CD4-positive, alpha-beta T cell treated with Interleukin-12 subunit alpha and Interleukin-12 subunit beta, for 1 hour (primary cell): ENCODE results near the gene FOXP1.

Experiments used
- DNase-seq: peaks from one replicate; pipeline ENCODE4 v3.0.0-alpha.2; 2020

FOXP1 gene

DNA sequence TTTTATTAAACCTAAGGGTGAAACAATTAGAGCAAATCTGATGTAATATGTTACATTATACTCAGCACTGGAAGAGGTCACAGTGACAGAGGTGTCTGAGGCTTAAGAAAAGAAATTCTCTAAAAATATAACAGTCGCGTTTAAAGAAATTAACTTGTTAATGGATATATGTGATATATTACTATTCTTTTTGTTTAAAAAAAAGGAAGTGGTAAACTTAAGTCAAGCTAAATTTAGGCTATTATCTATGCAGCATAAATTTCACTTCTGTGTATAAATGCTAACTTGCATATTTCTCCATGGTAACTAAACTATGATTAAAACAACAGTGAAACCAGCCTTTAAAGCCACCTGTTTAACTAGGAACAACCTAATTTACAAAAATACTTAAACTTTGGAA is 191.3 kb downstream of the FOXP1 start:
- peak; percentile 30 for DNase-seq

GRCh38 chr3:71391361-71391760 is 192.2 kb downstream of the FOXP1 start:
- no peak for DNase-seq

DNA sequence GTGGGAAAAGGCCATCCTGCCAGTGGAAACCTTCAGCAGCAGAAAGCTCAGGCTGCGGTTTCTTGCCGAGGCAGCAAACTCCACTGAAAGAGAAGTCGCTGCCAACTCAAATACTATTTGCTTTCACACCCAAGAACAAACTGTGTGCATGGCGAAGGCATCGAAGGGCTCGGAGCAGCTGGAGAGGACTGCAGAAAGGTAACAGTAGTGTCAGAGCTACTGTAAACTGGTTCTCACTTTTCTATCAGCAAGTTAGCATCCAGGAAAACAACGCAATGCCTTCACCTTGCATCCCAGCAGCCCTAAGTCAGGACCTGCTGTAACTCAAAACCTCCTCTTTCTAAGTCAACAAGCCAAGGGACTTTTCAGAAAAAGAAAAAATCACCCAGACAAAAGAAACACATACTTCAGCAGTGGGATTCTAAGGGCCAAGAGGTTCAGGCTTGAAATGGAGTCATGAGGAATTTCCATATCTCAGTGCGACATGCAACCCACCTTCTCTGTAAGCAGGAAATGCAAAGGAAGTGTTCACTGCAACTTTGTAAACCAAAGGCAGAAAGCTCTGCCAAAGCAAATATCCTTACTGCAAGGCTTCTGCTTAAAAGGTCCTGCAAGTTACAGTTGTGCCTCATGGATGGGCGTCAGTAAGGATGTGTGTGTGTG is 193.5 kb downstream of the FOXP1 start:
- DNase-seq: peak; percentile 32

- no peak for DNase-seq
Measured at GRCh38 chr3:71389191-71389590, 194.3 kb downstream of the FOXP1 start.

- DNase-seq: no peak
Measured at GRCh38 chr3:71388535-71389120, 194.9 kb downstream of the FOXP1 start.

- DNase-seq: no peak
Measured at GRCh38 chr3:71387586-71387985, 195.9 kb downstream of the FOXP1 start.

DNA sequence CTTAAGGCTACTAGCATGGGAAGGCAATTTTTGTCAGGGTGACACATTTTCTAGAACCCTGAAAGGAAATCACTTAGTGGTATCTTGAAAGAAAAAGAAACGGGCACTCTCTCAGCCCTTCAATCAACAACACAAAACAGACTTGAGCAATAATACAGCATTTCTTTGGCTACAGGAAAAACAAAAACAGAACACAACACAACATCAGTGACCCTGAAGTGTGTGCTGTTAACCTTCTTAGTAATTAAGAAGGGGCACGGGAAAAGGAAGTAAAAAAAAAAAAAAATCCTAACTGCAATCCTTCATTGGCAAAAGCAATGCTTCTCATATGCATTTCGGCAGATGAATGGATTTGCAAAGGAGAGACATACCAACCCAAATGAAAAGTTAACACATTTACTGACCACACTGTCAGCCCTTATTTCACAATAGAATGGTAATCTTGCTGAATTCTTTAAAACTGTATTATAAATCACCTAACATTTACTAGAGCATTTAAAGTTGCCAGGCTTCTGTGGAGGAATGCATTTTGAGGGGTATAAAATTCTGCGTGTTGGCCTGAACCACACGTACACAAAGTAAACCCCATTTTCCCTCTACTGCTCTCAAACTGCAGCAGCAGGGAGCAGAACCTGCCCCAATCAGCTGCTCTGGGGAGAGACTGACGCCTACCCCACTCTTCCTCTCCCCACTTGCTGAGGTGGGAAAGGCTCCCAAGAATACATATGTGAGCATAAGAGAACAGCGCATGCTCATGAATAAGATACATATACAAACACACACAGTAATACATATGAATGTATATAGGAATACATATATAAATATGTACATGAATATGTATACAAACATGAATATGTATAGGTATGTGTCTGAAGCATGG is 198.5 kb downstream of the FOXP1 start:
- DNase-seq: no peak

DNA sequence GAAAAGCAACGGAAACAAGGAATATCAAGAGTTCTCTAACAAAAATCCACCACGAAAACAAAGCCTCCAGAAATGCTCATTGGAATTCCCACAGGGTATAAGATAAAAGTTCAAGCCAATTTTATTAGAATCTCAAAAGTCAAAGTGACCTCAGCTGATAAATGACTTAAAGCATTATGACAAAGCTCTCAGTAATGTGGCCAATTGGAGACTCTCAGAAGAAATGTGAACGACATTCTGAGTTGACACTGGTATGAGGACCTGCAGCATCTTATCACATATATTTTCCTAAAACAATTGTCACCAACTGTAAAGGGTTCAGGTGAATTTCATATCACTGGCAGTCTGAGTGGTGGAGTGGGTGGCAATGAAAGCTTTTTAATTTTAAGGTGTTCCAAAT is 199.1 kb downstream of the FOXP1 start:
- DNase-seq: no peak

GRCh38 chr3:71380096-71380495 is 203.4 kb downstream of the FOXP1 start:
- DNase-seq: no peak

- no peak for DNase-seq
Measured at GRCh38 chr3:71378509-71378908, 205.0 kb downstream of the FOXP1 start.

DNA sequence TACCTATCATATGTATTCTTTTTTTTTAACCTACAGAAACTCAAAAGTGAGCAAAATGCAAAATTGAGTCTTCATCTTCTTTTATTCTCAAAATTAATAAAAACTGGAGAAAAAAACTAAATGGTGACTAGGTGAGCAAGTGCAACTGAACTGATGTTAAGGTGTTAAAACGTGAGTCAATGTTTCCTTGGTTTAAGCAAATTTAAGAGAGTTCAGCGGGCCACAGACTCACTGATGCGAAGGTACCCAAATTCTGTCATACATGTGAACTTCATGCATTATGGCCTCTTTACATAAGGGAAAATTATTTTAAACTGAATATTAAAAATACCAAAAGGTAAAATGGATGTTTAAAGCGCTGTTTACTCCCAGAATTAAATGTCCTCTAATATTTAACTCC is 206.6 kb downstream of the FOXP1 start:
- no peak for DNase-seq

- no peak for DNase-seq
Measured at GRCh38 chr3:71376503-71376902, 207.0 kb downstream of the FOXP1 start.

- no peak for DNase-seq
Measured at GRCh38 chr3:71374582-71374981, 208.9 kb downstream of the FOXP1 start.

- peak; percentile 66 for DNase-seq
Measured at GRCh38 chr3:71372911-71373637, 210.5 kb downstream of the FOXP1 start.

DNA sequence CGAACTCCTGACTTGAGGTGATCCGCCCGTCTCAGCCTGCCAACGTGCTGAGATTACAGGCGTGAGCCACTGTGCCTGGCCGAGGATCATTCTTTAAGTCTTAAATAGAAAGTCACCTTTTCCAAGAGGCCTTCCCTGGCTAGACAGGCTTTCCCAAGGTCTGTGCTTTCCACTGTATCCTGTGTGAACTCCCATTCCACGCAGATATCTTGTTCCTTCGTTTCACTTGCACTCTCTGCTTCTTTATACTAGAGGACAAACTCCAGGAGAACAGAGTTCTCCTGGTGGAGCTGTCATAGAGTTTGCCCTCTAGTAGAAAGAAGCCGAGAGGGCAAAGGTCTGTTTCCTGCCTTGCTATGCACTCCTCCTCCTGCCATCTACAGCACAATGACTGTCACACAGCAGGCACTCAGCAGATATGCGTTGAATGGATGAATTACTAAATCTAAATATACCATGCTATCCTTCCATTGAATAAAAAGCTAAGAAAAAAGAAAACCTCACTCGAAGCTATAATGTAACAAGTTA is 211.2 kb downstream of the FOXP1 start:
- no peak for DNase-seq

GRCh38 chr3:71371282-71371681 is 212.2 kb downstream of the FOXP1 start:
- DNase-seq: no peak

DNA sequence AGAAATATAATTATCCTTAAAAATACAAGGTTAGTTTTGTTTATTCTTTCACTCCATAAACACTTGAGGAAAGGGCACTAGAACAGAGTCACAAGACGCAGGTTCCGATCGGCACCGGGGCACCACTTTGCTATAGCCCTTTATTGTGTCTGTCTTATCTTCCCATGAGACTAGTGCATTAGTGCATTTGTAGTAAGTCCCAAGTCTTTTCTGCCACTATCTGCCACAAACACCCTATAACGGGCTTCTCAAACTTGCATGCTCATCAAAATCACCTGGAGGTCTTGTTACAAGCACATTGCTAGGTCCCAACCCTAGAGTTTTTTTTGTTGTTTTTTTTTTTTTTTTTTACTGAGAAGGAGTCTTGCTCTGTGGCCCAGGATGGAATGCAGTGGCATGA is 213.1 kb downstream of the FOXP1 start:
- no peak for DNase-seq

GRCh38 chr3:71369701-71370391 is 213.7 kb downstream of the FOXP1 start:
- DNase-seq: no peak

- DNase-seq: no peak
Measured at GRCh38 chr3:71366988-71367604, 216.4 kb downstream of the FOXP1 start.

DNA sequence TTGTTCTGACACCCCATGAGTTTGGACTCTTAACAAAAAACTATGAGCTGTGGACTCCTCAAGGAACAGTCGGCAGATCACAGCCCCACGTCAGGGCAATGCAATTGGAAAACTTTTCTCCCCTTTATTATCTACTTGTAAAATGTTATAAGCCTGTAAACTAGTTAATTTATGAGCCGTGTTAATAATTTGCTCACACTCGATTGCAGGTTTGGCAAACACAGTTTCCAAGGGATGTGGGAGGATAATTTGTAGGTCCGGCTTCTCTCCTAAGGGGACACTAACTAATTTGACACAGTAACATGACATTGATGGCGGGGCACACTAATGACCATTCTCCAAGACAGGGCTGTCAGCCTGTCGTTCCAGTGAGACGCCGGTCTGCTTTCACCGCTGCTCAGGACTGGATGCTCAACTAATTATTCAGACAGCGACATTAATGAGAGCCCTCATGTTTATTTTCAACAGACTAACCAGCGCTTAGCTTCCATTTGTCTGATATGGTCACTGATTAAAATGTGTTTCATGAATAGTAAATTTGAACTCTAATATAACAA is 222.1 kb downstream of the FOXP1 start:
- DNase-seq: no peak

DNA sequence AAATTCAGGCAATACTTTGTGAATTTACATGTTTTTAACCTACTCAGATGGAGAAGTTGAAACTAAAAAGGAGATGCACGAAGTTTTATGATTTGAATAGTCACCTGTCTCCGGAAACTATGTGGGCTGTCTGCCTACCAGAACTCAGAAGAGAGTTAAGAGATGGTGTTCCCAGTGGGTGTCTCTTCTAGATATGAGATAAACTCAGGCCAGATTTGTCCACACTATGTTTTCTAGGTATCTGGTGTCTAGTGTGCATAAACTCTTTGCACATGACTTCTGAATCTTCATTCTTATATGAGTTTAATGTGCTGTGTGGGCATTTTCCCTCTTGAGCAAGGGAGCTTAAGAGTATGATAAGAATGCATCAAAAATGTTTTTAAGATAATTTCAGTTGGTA is 222.8 kb downstream of the FOXP1 start:
- peak; percentile 27 for DNase-seq

GRCh38 chr3:71360180-71360579 is 223.3 kb downstream of the FOXP1 start:
- no peak for DNase-seq
